Measurements from ENCODE around the gene POU6F1.

GRCh38 chr12:51242120-51242519 is 24.3 kb upstream of the POU6F1 start:
- TF ChIP-seq CTCF (IDR thresholded peaks at IDR 0.05; ENCODE audit: low read length), result no peak
- TF ChIP-seq EZH2 (IDR thresholded peaks at IDR 0.05; ENCODE audit: borderline replicate concordance, low read length), result no peak
